K562 (cell line): ENCODE data around the gene S100A6. TPM values are rescaled to one million over a fixed set of nuclear protein-coding genes. Genes with fewer than 3 reads are reported as not detected.
A peak's percentile ranks its signal among the peaks of the same experiment; 100 is the strongest.

Source experiments
- ARID3A ChIP-seq: IDR thresholded peaks from 2 replicates; pipeline ENCODE4 v1.6.1; 2012; ENCODE audit warnings: low read depth, low read length, improper control_type of control experiment, borderline replicate concordance
- BCLAF1 ChIP-seq, 2 experiments: fragments of 450-650 bp in 1 of 2; IDR thresholded peaks; 2 replicates each; pipeline ENCODE4 v1.6.1; 2011 to 2017; ENCODE audit warnings: low read depth in 2 of 2, antibody characterized with exemption in 1 of 2, borderline replicate concordance in 1 of 2, low read length in 1 of 2, mild to moderate bottlenecking in 1 of 2, mixed read lengths in 1 of 2; ENCODE audit not compliant: control insufficient read depth in 1 of 2
- COPS2 ChIP-seq: fragments of 450-650 bp; conservative IDR thresholded peaks from 2 replicates; pipeline ENCODE4 v1.6.1; 2016; ENCODE audit warnings: mild to moderate bottlenecking, moderate library complexity
- JUND ChIP-seq, 2 experiments: IDR thresholded peaks; 2 replicates in 1 of 2; 3 replicates in 1 of 2; pipeline ENCODE4 v1.6.1; 2011; ENCODE audit warnings: borderline replicate concordance in 2 of 2, low read depth in 2 of 2, low read length in 2 of 2, improper control_type of control experiment in 1 of 2, missing biosample characterization in 1 of 2, missing genetic modification characterization in 1 of 2, missing genetic modification reagents in 1 of 2
- PKNOX1 ChIP-seq: fragments of 450-650 bp; IDR thresholded peaks from 2 replicates; pipeline ENCODE4 v1.6.1; 2016
- PRDM10 ChIP-seq: fragments of 450-650 bp; IDR thresholded peaks from 2 replicates; pipeline ENCODE4 v1.6.1; 2018; ENCODE audit not compliant: partially characterized antibody
- PREB ChIP-seq: sonication (generic); formaldehyde crosslinking; IDR thresholded peaks from 2 replicates; pipeline ENCODE4 v1.8.1; 2023; ENCODE audit warnings: mild to moderate bottlenecking, missing genetic modification reagents
- ZBTB26 ChIP-seq: fragments of 450-650 bp; formaldehyde crosslinking; IDR thresholded peaks from 2 replicates; pipeline ENCODE4 v1.4.0; 2022; ENCODE audit warnings: missing genetic modification characterization
- polyA plus RNA-seq, 8 experiments: library from polyadenylated mRNA; depleted of rRNA in 4 of 8; stranded (reverse) in 5 of 8; unstranded in 3 of 8; fragments of >200 nt; fragmentation: Nextera tagmentation in 2 of 8; fragmentation: Illumina TruSeq in 1 of 8; extraction: Ambion mirVana in 2 of 8; extraction: Trizol in 1 of 8; gene quantifications; 2 replicates each; pipeline versions ENCODE4 v1.2.1 to v1.2.3, GENCODE V29; 2011 to 2014; ENCODE audit warnings: inconsistent platforms in 1 of 8, missing spikeins in 1 of 8
- total RNA-seq, 7 experiments: library from RNA; depleted of rRNA in 6 of 7; stranded (reverse); fragments of >200 nt in 6 of 7; fragmentation: Illumina TruSeq in 2 of 7; extraction: Trizol in 2 of 7; gene quantifications; 2 replicates each; pipeline versions ENCODE4 v1.2.1 to v1.2.3, GENCODE V29; 2011 to 2021; ENCODE audit warnings: low replicate concordance in 1 of 7

S100A6 gene
- total and polyA plus RNA-seq, 9 of the 15 experiments (the other 6 are each of a cell fraction or from before 2014, with no cell fraction given) = 9.8 to 66.5 (median 23.2) TPM

- no peak for TF ChIP-seq ARID3A
- TF ChIP-seq BCLAF1 (IDR thresholded peaks at IDR 0.05; ENCODE audit: borderline replicate concordance in 1 of 2, control insufficient read depth in 1 of 2, low read depth in 2 of 2, low read length in 1 of 2) = no peak
- peak; percentile 63 for TF ChIP-seq JUND (IDR thresholded peaks at IDR 0.05; ENCODE audit: borderline replicate concordance, low read depth, low read length)
- TF ChIP-seq JUND (tag; IDR thresholded peaks at IDR 0.05; ENCODE audit: borderline replicate concordance, low read depth, low read length) = no peak; the same call in 2 of the 3 replicates
- TF ChIP-seq ZBTB26 (CRISPR knock-in tag) = no peak
- no peak for TF ChIP-seq COPS2
- 0 out of 2 replicates have a peak, but pooled peaks have one; percentile 6 for TF ChIP-seq PKNOX1
- peak; percentile 15 for TF ChIP-seq PRDM10
- no peak for TF ChIP-seq PREB
Observed at GRCh38 chr1:153532769-153533599, 2.8 kb downstream of the S100A6 start (continued).
